Vagina (tissue), 2 donors: ENCODE data around the gene DHFR. TPM values are rescaled to one million over a fixed set of nuclear protein-coding genes. Genes with fewer than 3 reads are reported as not detected.

ENCODE experiments used
- DNase-seq, 2 donors: peaks; one replicate each; pipeline ENCODE4 v3.0.0-alpha.2; 2017; ENCODE audit errors: extremely low spot score in 2 of 2
- H3K27ac ChIP-seq: fragments of 200-600 bp; sonication (generic); one replicate; pipeline ENCODE4 v1.5.1; 2019
- H3K27me3 ChIP-seq: fragments of 200-600 bp; sonication (generic); one replicate; pipeline ENCODE4 v1.5.1; 2019
- H3K36me3 ChIP-seq, 2 donors: fragments of 200-600 bp; sonication (generic); one replicate each; pipeline ENCODE4 v1.5.1; 2017 to 2019
- H3K4me1 ChIP-seq: fragments of 200-600 bp; sonication (generic); one replicate; pipeline ENCODE4 v1.5.1; 2019
- H3K4me3 ChIP-seq, 2 donors: fragments of 200-600 bp; sonication (generic); 1 replicate in 1 of 2; 2 replicates in 1 of 2; pipeline ENCODE4 v1.5.1; 2016 to 2019
- H3K9me3 ChIP-seq: fragments of 200-600 bp; sonication (generic); one replicate; pipeline ENCODE4 v1.5.1; 2019
- CTCF ChIP-seq, 3 experiments: fragments of 450-650 bp in 2 of 3; fragments of 200-600 bp in 1 of 3; sonication (generic) in 1 of 3; IDR thresholded peaks; one replicate each; pipeline ENCODE4 v1.5.1; 2017 to 2019; ENCODE audit warnings: antibody characterized with exemption in 3 of 3, mild to moderate bottlenecking in 2 of 3, moderate library complexity in 2 of 3
- POLR2A ChIP-seq, 2 donors: fragments of 450-650 bp; IDR thresholded peaks; one replicate each; pipeline ENCODE4 v1.6.1; 2017; ENCODE audit warnings: antibody characterized with exemption in 2 of 2, mild to moderate bottlenecking in 2 of 2, moderate library complexity in 2 of 2
- POLR2AphosphoS5 ChIP-seq, 2 donors: sonication (generic); formaldehyde crosslinking; IDR thresholded peaks; one replicate each; pipeline ENCODE4 v1.9.0; 2017; ENCODE audit warnings: antibody characterized with exemption in 2 of 2, mild to moderate bottlenecking in 2 of 2, low read depth in 1 of 2; ENCODE audit not compliant: insufficient read depth in 1 of 2
- intact Hi-C: fragments of 100-400 bp; cut with DNase I; formaldehyde crosslinking; loops from one replicate; pipeline ENCODE4 v1.15.1; 2023
- total RNA-seq: library from RNA; depleted of rRNA; stranded (reverse); fragments of >200 nt; gene quantifications from one replicate; pipeline ENCODE4 v1.2.3, GENCODE V29; 2016

The DHFR gene
- total RNA-seq, 1 donor from 2014 or later: 6.6 TPM

- peaks cover 0 to 32% of the 10 kb centered on the region in 2 donors for H3K36me3 ChIP-seq
- H3K27me3 ChIP-seq: no peaks in the 10 kb centered on the region
- intact Hi-C loops: no loop called here
- DNase-seq: no peak
- H3K4me1 ChIP-seq: peaks cover 19% of the 10 kb centered on the region
- H3K27ac ChIP-seq: no peak overlapping the region
- H3K4me3 ChIP-seq: no peak overlapping the region
- no peaks in the 10 kb centered on the region for H3K9me3 ChIP-seq
- TF ChIP-seq POLR2A (IDR thresholded peaks at IDR 0.05): no peak
- no peak for TF ChIP-seq CTCF (IDR thresholded peaks at IDR 0.05)
- no peak for TF ChIP-seq POLR2AphosphoS5 (IDR thresholded peaks at IDR 0.05; ENCODE audit: insufficient read depth in 1 of 2, low read depth in 1 of 2)
Observed at GRCh38 chr5:80656425-80656824, 1.6 kb upstream of the DHFR start.

- Histone ChIP-seq H3K4me1 (peaks cover 19% of the 10 kb centered on the region), H3K36me3 (peaks cover 0 to 28% of the 10 kb centered on the region in 2 donors), H3K27ac (peak overlapping the region; percentile 92), H3K27me3 (no peaks in the 10 kb centered on the region), H3K9me3 (no peaks in the 10 kb centered on the region), H3K4me3 (peak overlapping the region; percentile 81 to 87)
- DNase-seq: no peak
- intact Hi-C loops: no loop called here
- TF ChIP-seq CTCF (IDR thresholded peaks at IDR 0.05): no peak
Observed at GRCh38 chr5:80655231-80655774, 520 bp upstream of the DHFR start.

- Histone ChIP-seq H3K9me3 (no peaks in the 10 kb centered on the region), H3K27me3 (no peaks in the 10 kb centered on the region), H3K27ac (no peak overlapping the region), H3K4me1 (peaks cover 19% of the 10 kb centered on the region), H3K4me3 (peak overlapping the region; percentile 81 to 87), H3K36me3 (peaks cover 0 to 17% of the 10 kb centered on the region in 2 donors)
- no peak for DNase-seq
- intact Hi-C loops: no loop called here
- TF ChIP-seq CTCF (IDR thresholded peaks at IDR 0.05): no peak
Observed at GRCh38 chr5:80654054-80654390, 761 bp downstream of the DHFR start.

- TF ChIP-seq CTCF (IDR thresholded peaks at IDR 0.05): no peak
- TF ChIP-seq POLR2A (IDR thresholded peaks at IDR 0.05): no peak
- no peak for TF ChIP-seq POLR2AphosphoS5 (IDR thresholded peaks at IDR 0.05; ENCODE audit: insufficient read depth in 1 of 2, low read depth in 1 of 2)
- intact Hi-C loops: no loop called here
- H3K27ac ChIP-seq: no peak overlapping the region
- H3K9me3 ChIP-seq: no peaks in the 10 kb centered on the region
- H3K4me3 ChIP-seq: peak overlapping the region in 1 of 2 donors; percentile 81
- peaks cover 0 to 11% of the 10 kb centered on the region in 2 donors for H3K36me3 ChIP-seq
- H3K27me3 ChIP-seq: no peaks in the 10 kb centered on the region
- peaks cover 19% of the 10 kb centered on the region for H3K4me1 ChIP-seq
- DNase-seq: no peak
Observed at GRCh38 chr5:80653502-80653901, 1.3 kb downstream of the DHFR start.

GRCh38 chr5:80646926-80647325 lies 7.9 kb downstream of the DHFR start:
- intact Hi-C loops: no loop called here
- TF ChIP-seq POLR2A (IDR thresholded peaks at IDR 0.05) (no peak), CTCF (IDR thresholded peaks at IDR 0.05) (no peak), POLR2AphosphoS5 (IDR thresholded peaks at IDR 0.05; ENCODE audit: insufficient read depth in 1 of 2, low read depth in 1 of 2) (no peak)
- Histone ChIP-seq H3K4me3 (no peak overlapping the region), H3K9me3 (no peaks in the 10 kb centered on the region), H3K27me3 (no peaks in the 10 kb centered on the region), H3K36me3 (no peaks in the 10 kb centered on the region), H3K27ac (no peak overlapping the region), H3K4me1 (no peaks in the 10 kb centered on the region)
- no peak for DNase-seq
